ENCODE results near the gene GNPTG.
A peak's percentile ranks its signal among the peaks of the same experiment; 100 is the strongest.

The GNPTG gene

GRCh38 chr16:1345087-1345486 lies 6.6 kb upstream of the GNPTG start:
- Histone ChIP-seq H3K27me3 (replicated peaks; ENCODE audit: control insufficient read depth, insufficient read depth, low read length) (peaks cover 12% of the 10 kb centered on the region), H3K9ac (ENCODE audit: low read length) (no peak overlapping the region)

GRCh38 chr16:1345651-1346421 lies 5.9 kb upstream of the GNPTG start:
- H3K36me3 ChIP-seq (ENCODE audit: control insufficient read depth, insufficient read depth, low read length, severe bottlenecking) = peaks cover 13% of the 10 kb centered on the region
- no peaks in the 10 kb centered on the region for H3K9me3 ChIP-seq (ENCODE audit: control insufficient read depth, low read length)
- H3K9ac ChIP-seq (ENCODE audit: low read length) = no peak overlapping the region
- H3K4me3 ChIP-seq (ENCODE audit: low read length) = no peak overlapping the region
- DNase-seq (ENCODE audit: low read depth) = no peak
- H3K4me1 ChIP-seq (ENCODE audit: control insufficient read depth, insufficient read depth, low read length) = peaks cover 7% of the 10 kb centered on the region
- H3K27me3 ChIP-seq (replicated peaks; ENCODE audit: control insufficient read depth, insufficient read depth, low read length) = peaks cover 12% of the 10 kb centered on the region

More at GRCh38 chr16:1345087-1345486, 6.6 kb upstream of the GNPTG start:
- no peak overlapping the region for H3K4me3 ChIP-seq (ENCODE audit: low read length)
- peaks cover 13% of the 10 kb centered on the region for H3K36me3 ChIP-seq (ENCODE audit: control insufficient read depth, insufficient read depth, low read length, severe bottlenecking)
- H3K9me3 ChIP-seq (ENCODE audit: control insufficient read depth, low read length) = no peaks in the 10 kb centered on the region
- no peak for DNase-seq (ENCODE audit: low read depth)
- no peaks in the 10 kb centered on the region for H3K4me1 ChIP-seq (ENCODE audit: control insufficient read depth, insufficient read depth, low read length)

DNA sequence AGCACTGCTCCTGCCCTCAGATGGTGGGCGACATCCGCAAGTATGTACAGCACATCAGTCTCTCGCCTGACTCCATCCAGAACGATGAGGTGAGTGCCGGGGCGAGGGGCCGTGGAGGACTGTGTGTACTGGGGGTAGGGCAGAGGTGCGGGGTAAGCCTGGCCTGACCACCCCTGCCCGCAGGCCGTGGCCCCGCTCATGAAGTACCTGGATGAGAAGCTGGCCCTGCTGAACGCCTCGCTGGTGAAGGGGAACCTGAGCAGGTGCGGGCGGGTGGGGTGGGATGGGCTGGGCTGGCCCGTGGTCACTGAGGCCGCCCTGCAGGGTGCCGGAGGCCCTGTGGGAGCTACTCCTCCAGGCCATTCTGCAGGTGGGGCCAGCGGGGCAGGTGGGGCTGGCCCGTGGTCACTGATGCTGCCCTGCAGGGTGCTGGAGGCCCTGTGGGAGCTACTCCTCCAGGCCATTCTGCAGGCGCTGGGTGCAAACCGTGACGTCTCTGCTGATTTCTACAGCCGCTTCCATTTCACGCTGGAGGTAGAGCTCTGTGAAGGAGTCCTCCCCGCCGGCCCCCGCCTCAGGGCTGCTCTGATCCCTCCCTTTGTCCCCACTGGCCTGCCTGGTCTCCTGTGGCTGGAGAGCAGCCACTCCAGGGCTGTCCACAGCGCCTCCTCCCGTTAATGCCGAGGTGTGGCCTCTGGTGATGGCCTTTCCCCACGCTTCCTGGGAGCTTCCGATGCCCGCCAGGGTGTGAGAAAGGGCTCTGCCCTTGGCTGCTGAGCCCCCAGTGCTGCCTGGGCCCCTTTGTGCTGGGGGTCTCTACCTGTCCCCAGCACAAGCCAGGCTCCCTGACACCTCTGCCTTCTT lies 5.1 kb upstream of the GNPTG start:
- peak; percentile 19 for DNase-seq (ENCODE audit: low read depth)
- Histone ChIP-seq H3K9me3 (ENCODE audit: control insufficient read depth, low read length) (no peaks in the 10 kb centered on the region), H3K36me3 (ENCODE audit: control insufficient read depth, insufficient read depth, low read length, severe bottlenecking) (peaks cover 13% of the 10 kb centered on the region), H3K9ac (ENCODE audit: low read length) (no peak overlapping the region), H3K4me1 (ENCODE audit: control insufficient read depth, insufficient read depth, low read length) (peaks cover 11% of the 10 kb centered on the region), H3K4me3 (ENCODE audit: low read length) (no peak overlapping the region), H3K27me3 (replicated peaks; ENCODE audit: control insufficient read depth, insufficient read depth, low read length) (peaks cover 12% of the 10 kb centered on the region)

DNA sequence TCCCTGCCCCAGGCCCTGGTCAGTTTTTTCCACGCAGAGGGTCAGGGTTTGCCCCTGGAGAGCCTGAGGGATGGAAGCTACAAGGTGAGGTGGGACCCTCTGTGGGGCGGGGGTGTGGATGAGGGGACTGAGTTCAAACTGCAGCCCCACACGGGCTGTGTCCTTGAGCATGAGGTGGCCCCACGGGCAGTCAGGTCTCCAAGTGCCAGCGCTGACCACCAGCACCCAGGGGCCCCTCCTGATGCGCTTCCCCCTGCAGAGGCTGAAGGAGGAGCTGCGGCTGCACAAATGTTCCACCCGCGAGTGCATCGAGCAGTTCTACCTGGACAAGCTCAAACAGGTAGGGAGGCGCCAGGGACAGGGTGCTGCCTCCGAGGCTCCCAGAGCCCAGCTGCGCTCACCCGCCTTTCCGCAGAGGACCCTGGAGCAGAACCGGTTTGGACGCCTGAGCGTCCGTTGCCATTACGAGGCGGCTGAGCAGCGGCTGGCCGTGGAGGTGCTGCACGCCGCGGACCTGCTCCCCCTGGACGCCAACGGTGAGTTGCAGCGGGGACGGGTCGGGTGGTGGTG lies 4.4 kb upstream of the GNPTG start:
- Histone ChIP-seq H3K27me3 (replicated peaks; ENCODE audit: control insufficient read depth, insufficient read depth, low read length) (peaks cover 5% of the 10 kb centered on the region), H3K4me3 (ENCODE audit: low read length) (no peak overlapping the region), H3K4me1 (ENCODE audit: control insufficient read depth, insufficient read depth, low read length) (peaks cover 11% of the 10 kb centered on the region), H3K36me3 (ENCODE audit: control insufficient read depth, insufficient read depth, low read length, severe bottlenecking) (peaks cover 13% of the 10 kb centered on the region), H3K9me3 (ENCODE audit: control insufficient read depth, low read length) (no peaks in the 10 kb centered on the region), H3K9ac (ENCODE audit: low read length) (no peak overlapping the region)
- no peak for DNase-seq (ENCODE audit: low read depth)

DNA sequence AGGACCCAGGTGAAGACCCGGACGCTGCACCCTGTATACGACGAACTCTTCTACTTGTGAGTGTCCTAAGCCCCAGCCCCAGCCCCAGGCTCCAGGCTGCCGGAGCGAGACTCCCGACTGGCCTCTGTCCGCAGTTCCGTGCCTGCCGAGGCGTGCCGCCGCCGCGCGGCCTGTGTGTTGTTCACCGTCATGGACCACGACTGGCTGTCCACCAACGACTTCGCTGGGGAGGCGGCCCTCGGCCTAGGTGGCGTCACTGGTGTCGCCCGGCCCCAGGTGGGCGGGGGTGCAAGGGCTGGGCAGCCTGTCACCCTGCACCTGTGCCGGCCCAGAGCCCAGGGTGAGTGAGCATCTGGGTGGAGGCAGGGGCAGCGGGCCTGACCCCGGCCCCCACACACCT lies 3.8 kb upstream of the GNPTG start:
- Histone ChIP-seq H3K4me1 (ENCODE audit: control insufficient read depth, insufficient read depth, low read length) (peaks cover 17% of the 10 kb centered on the region), H3K9me3 (ENCODE audit: control insufficient read depth, low read length) (no peaks in the 10 kb centered on the region), H3K4me3 (ENCODE audit: low read length) (no peak overlapping the region), H3K27me3 (replicated peaks; ENCODE audit: control insufficient read depth, insufficient read depth, low read length) (peaks cover 3% of the 10 kb centered on the region), H3K9ac (ENCODE audit: low read length) (no peak overlapping the region), H3K36me3 (ENCODE audit: control insufficient read depth, insufficient read depth, low read length, severe bottlenecking) (peaks cover 13% of the 10 kb centered on the region)
- DNase-seq (ENCODE audit: low read depth) = no peak

DNA sequence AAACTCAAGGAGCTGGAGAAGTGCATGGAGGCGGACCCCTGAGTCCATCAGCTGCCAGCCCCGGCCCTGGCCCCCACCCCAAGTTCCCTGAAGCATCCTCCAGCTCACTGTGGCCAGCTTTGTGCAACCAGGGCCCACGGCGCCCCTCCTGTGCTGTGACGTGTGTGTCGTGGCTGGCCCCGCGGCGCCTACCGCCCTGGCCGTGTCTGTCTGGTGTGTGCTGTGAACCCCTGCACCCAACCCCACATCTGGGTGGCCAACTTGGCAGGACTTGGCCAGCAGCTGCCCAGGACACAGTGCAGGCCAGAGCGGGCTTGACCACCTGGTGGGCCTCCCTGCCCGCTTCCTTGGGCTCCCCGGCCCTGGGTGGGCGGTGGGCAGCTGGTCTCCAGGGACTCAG lies 3.3 kb upstream of the GNPTG start:
- DNase-seq (ENCODE audit: low read depth) = no peak
- Histone ChIP-seq H3K9me3 (ENCODE audit: control insufficient read depth, low read length) (no peaks in the 10 kb centered on the region), H3K9ac (ENCODE audit: low read length) (no peak overlapping the region), H3K36me3 (ENCODE audit: control insufficient read depth, insufficient read depth, low read length, severe bottlenecking) (peaks cover 13% of the 10 kb centered on the region), H3K27me3 (replicated peaks; ENCODE audit: control insufficient read depth, insufficient read depth, low read length) (peaks cover 3% of the 10 kb centered on the region), H3K4me1 (ENCODE audit: control insufficient read depth, insufficient read depth, low read length) (peaks cover 19% of the 10 kb centered on the region), H3K4me3 (ENCODE audit: low read length) (no peak overlapping the region)

- H3K4me3 ChIP-seq (ENCODE audit: low read length) = no peak overlapping the region
Measured at GRCh38 chr16:1348926-1349325, 2.8 kb upstream of the GNPTG start.

DNA sequence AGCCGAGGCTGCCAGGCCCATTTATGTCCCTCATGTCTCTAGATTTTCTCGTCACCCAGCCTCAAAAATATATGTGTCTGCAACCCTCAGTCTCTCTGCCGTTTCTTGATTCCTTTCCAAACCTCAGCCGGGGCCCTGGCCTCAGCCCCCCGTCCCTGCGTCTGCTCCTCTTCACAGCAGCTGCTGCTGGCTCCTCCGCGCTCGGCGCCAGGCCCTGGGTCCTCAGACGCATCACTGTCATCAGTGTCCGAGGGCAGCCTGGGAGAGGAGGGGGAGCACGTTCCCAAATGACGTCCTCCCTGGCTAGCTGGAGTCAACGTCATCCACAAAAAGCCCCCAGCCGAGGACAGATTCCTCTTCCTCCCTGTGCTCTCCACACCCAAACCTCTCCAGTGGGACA lies 2.4 kb upstream of the GNPTG start:
- no peaks in the 10 kb centered on the region for H3K27me3 ChIP-seq (replicated peaks; ENCODE audit: control insufficient read depth, insufficient read depth, low read length)
- peaks cover 19% of the 10 kb centered on the region for H3K4me1 ChIP-seq (ENCODE audit: control insufficient read depth, insufficient read depth, low read length)
- no peak for DNase-seq (ENCODE audit: low read depth)
- no peak overlapping the region for H3K9ac ChIP-seq (ENCODE audit: low read length)
- H3K9me3 ChIP-seq (ENCODE audit: control insufficient read depth, low read length) = no peaks in the 10 kb centered on the region
- no peak overlapping the region for H3K4me3 ChIP-seq (ENCODE audit: low read length)
- peaks cover 13% of the 10 kb centered on the region for H3K36me3 ChIP-seq (ENCODE audit: control insufficient read depth, insufficient read depth, low read length, severe bottlenecking)

More at GRCh38 chr16:1348926-1349325, 2.8 kb upstream of the GNPTG start:
- peaks cover 19% of the 10 kb centered on the region for H3K4me1 ChIP-seq (ENCODE audit: control insufficient read depth, insufficient read depth, low read length)
- no peak overlapping the region for H3K9ac ChIP-seq (ENCODE audit: low read length)
- DNase-seq (ENCODE audit: low read depth) = no peak
- peaks cover 3% of the 10 kb centered on the region for H3K27me3 ChIP-seq (replicated peaks; ENCODE audit: control insufficient read depth, insufficient read depth, low read length)
- peaks cover 13% of the 10 kb centered on the region for H3K36me3 ChIP-seq (ENCODE audit: control insufficient read depth, insufficient read depth, low read length, severe bottlenecking)
- H3K9me3 ChIP-seq (ENCODE audit: control insufficient read depth, low read length) = no peaks in the 10 kb centered on the region

GRCh38 chr16:1349951-1350350 lies 1.8 kb upstream of the GNPTG start:
- peaks cover 13% of the 10 kb centered on the region for H3K36me3 ChIP-seq (ENCODE audit: control insufficient read depth, insufficient read depth, low read length, severe bottlenecking)
- no peaks in the 10 kb centered on the region for H3K27me3 ChIP-seq (replicated peaks; ENCODE audit: control insufficient read depth, insufficient read depth, low read length)
- no peak for DNase-seq (ENCODE audit: low read depth)
- H3K9ac ChIP-seq (ENCODE audit: low read length) = no peak overlapping the region
- H3K4me3 ChIP-seq (ENCODE audit: low read length) = no peak overlapping the region
- H3K4me1 ChIP-seq (ENCODE audit: control insufficient read depth, insufficient read depth, low read length) = peaks cover 19% of the 10 kb centered on the region
- H3K9me3 ChIP-seq (ENCODE audit: control insufficient read depth, low read length) = no peaks in the 10 kb centered on the region

DNA sequence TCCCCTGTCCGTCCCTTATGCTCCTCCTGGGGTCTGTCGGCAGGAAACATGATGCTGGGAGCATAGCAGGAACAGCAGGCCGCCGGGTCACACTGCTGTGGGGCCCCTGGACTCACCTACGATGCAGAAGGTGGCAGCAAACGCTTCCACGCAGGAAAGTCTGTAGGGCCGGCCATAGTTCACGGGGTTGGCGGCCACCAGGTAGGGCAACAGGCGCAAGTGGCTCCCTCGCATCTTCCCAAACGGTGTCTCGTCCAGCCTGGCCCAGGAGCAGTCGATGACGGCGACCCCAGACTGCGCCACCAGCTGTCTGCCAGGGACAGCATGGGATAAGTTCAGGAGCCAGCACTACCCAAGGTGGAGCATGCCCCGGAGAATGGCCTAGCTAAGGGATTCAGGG lies 1.0 kb upstream of the GNPTG start:
- peaks cover 19% of the 10 kb centered on the region for H3K4me1 ChIP-seq (ENCODE audit: control insufficient read depth, insufficient read depth, low read length)
- no peaks in the 10 kb centered on the region for H3K9me3 ChIP-seq (ENCODE audit: control insufficient read depth, low read length)
- peak overlapping the region; percentile 96 for H3K9ac ChIP-seq (ENCODE audit: low read length)
- H3K27me3 ChIP-seq (replicated peaks; ENCODE audit: control insufficient read depth, insufficient read depth, low read length) = no peaks in the 10 kb centered on the region
- H3K36me3 ChIP-seq (ENCODE audit: control insufficient read depth, insufficient read depth, low read length, severe bottlenecking) = peaks cover 13% of the 10 kb centered on the region
- peak overlapping the region; percentile 98 for H3K4me3 ChIP-seq (ENCODE audit: low read length)
- DNase-seq (ENCODE audit: low read depth) = no peak

GRCh38 chr16:1351215-1351581 lies 533 bp upstream of the GNPTG start:
- Histone ChIP-seq H3K27me3 (replicated peaks; ENCODE audit: control insufficient read depth, insufficient read depth, low read length) (no peaks in the 10 kb centered on the region), H3K4me1 (ENCODE audit: control insufficient read depth, insufficient read depth, low read length) (peaks cover 19% of the 10 kb centered on the region), H3K36me3 (ENCODE audit: control insufficient read depth, insufficient read depth, low read length, severe bottlenecking) (peaks cover 13% of the 10 kb centered on the region), H3K9me3 (ENCODE audit: control insufficient read depth, low read length) (no peaks in the 10 kb centered on the region), H3K4me3 (ENCODE audit: low read length) (peak overlapping the region; percentile 98), H3K9ac (ENCODE audit: low read length) (peak overlapping the region; percentile 96)
- peak; percentile 8 for DNase-seq (ENCODE audit: low read depth)

All from adipocyte (in vitro differentiated cells).